SK-N-SH (cell line): Measurements from ENCODE around the gene BLCAP. TPM values are rescaled to one million over a fixed set of nuclear protein-coding genes. Genes with fewer than 3 reads are reported as not detected.

Experiments used
- CTCF ChIA-PET: fragments of 300-600, 350-600 bp; formaldehyde crosslinking; extraction: SDS; loops from one replicate; lab custom pipeline; 2021; lab: Yijun Ruan, JAX
- POLR2A ChIA-PET: fragments of 350-600 bp; sonication (Branson Sonifier 250); formaldehyde crosslinking; extraction: SDS; loops from one replicate; lab custom pipeline; 2020; ENCODE audit warnings: antibody characterized with exemption, inconsistent platforms; lab: Yijun Ruan, JAX
- DNase-seq: peaks from one replicate; pipeline ENCODE4 v3.0.0; 2012
- H2AFZ ChIP-seq: fragments of 200-600 bp; sonication (generic); 2 replicates; pipeline ENCODE4 v1.8.1; 2016; ENCODE audit warnings: antibody characterized with exemption, mild to moderate bottlenecking, low read depth
- H3F3A ChIP-seq: fragments of 200-600 bp; sonication (generic); replicated peaks from 2 replicates; pipeline ENCODE3; 2016; ENCODE audit warnings: antibody characterized with exemption, mild to moderate bottlenecking; ENCODE audit not compliant: insufficient read depth
- H3K27ac ChIP-seq, 2 experiments: fragments of 200-500 bp in 1 of 2; fragments of 200-600 bp in 1 of 2; sonication (Bioruptor generic) in 1 of 2; sonication (generic), shearing (Covaris generic) in 1 of 2; 2 replicates each; pipeline versions ENCODE4 v1.5.1 to v1.6.1; 2014 to 2016; ENCODE audit warnings: low read depth in 2 of 2, inconsistent platforms in 1 of 2, low read length in 1 of 2, mild to moderate bottlenecking in 1 of 2, mixed read lengths in 1 of 2
- H3K27me3 ChIP-seq: fragments of 200-600 bp; sonication (generic), shearing (Covaris generic); 2 replicates; pipeline ENCODE4 v1.6.1; 2016; ENCODE audit warnings: mixed run types; ENCODE audit not compliant: insufficient read depth
- H3K36me3 ChIP-seq, 2 experiments: fragments of 200-500 bp in 1 of 2; fragments of 200-600 bp in 1 of 2; sonication (Bioruptor generic) in 1 of 2; sonication (generic) in 1 of 2; replicated peaks in 1 of 2; 2 replicates each; pipeline versions ENCODE3 to v1.5.1; 2014 to 2016; ENCODE audit warnings: low read length in 1 of 2, mild to moderate bottlenecking in 1 of 2; ENCODE audit not compliant: insufficient read depth in 2 of 2, control insufficient read depth in 1 of 2
- H3K4me1 ChIP-seq, 2 experiments: fragments of 200-500 bp in 1 of 2; fragments of 200-600 bp in 1 of 2; sonication (Bioruptor generic) in 1 of 2; sonication (generic), shearing (Covaris generic) in 1 of 2; 2 replicates each; pipeline versions ENCODE4 v1.5.1 to v1.6.1; 2014 to 2016; ENCODE audit warnings: low read depth in 1 of 2, low read length in 1 of 2, mixed run types in 1 of 2; ENCODE audit not compliant: insufficient read depth in 2 of 2, control insufficient read depth in 1 of 2
- H3K4me2 ChIP-seq: fragments of 200-600 bp; sonication (generic), shearing (Covaris generic); 2 replicates; pipeline ENCODE4 v1.6.1; 2017; ENCODE audit warnings: mixed run types
- H3K4me3 ChIP-seq, 2 experiments: fragments of 200-500 bp in 1 of 2; fragments of 200-600 bp in 1 of 2; sonication (Bioruptor generic) in 1 of 2; sonication (generic), shearing (Covaris generic) in 1 of 2; 2 replicates each; pipeline versions ENCODE4 v1.5.1 to v1.8.1; 2014 to 2016; ENCODE audit warnings: low read depth in 2 of 2, inconsistent platforms in 1 of 2, low read length in 1 of 2, mild to moderate bottlenecking in 1 of 2, mixed read lengths in 1 of 2, moderate library complexity in 1 of 2
- H3K79me2 ChIP-seq: fragments of 200-600 bp; sonication (generic); 2 replicates; pipeline ENCODE4 v1.8.1; 2017; ENCODE audit warnings: mild to moderate bottlenecking; ENCODE audit not compliant: insufficient read depth
- H3K9ac ChIP-seq: fragments of 200-600 bp; sonication (generic); 2 replicates; pipeline ENCODE4 v1.6.1; 2017; ENCODE audit warnings: mixed run types
- H3K9me2 ChIP-seq: fragments of 200-600 bp; sonication (generic); 2 replicates; pipeline ENCODE4 v1.6.1; 2017; ENCODE audit warnings: mixed run types
- H3K9me3 ChIP-seq: fragments of 200-600 bp; sonication (generic); 2 replicates; pipeline ENCODE4 v1.6.1; 2017; ENCODE audit warnings: mixed run types, mild to moderate bottlenecking, moderate library complexity
- H4K20me1 ChIP-seq: fragments of 200-600 bp; sonication (generic); 2 replicates; pipeline ENCODE4 v1.6.1; 2017; ENCODE audit warnings: mild to moderate bottlenecking, mixed run types; ENCODE audit not compliant: insufficient read depth
- CHD2 ChIP-seq: fragments of 150-350 bp; IDR thresholded peaks from 2 replicates; pipeline ENCODE4 v1.6.1; 2018; ENCODE audit warnings: low read length; ENCODE audit not compliant: partially characterized antibody
- FOXM1 ChIP-seq: IDR thresholded peaks from 2 replicates; pipeline ENCODE4 v1.4.0; 2012; ENCODE audit warnings: low read depth, mild to moderate bottlenecking
- GATA2 ChIP-seq: sonication (generic); formaldehyde crosslinking; IDR thresholded peaks from 2 replicates; pipeline ENCODE4 v1.5.0; 2020; ENCODE audit warnings: mild to moderate bottlenecking, missing genetic modification reagents
- IRF3 ChIP-seq: fragments of 150-350 bp; IDR thresholded peaks from 2 replicates; pipeline ENCODE4 v1.6.1; 2016; ENCODE audit warnings: mild to moderate bottlenecking, low read depth, low read length
- JUND ChIP-seq: IDR thresholded peaks from 2 replicates; pipeline ENCODE4 v1.4.0; 2012
- MEF2A ChIP-seq: IDR thresholded peaks from 2 replicates; pipeline ENCODE4 v1.4.0; 2012; ENCODE audit warnings: low read depth, borderline replicate concordance
- NRF1 ChIP-seq: IDR thresholded peaks from 2 replicates; pipeline ENCODE4 v1.6.1; 2012; ENCODE audit warnings: low read depth, mild to moderate bottlenecking, low read length
- POLR2AphosphoS5 ChIP-seq: IDR thresholded peaks from 2 replicates; pipeline ENCODE4 v1.6.1; 2012; ENCODE audit warnings: low read depth, low read length
- RAD21 ChIP-seq: IDR thresholded peaks from 2 replicates; pipeline ENCODE4 v1.6.1; 2012; ENCODE audit warnings: mild to moderate bottlenecking, low read length
- SIN3A ChIP-seq: IDR thresholded peaks from 2 replicates; pipeline ENCODE4 v1.6.1; 2012; ENCODE audit warnings: low read depth, mild to moderate bottlenecking, low read length, moderate library complexity, borderline replicate concordance
- TAF1 ChIP-seq: IDR thresholded peaks from 2 replicates; pipeline ENCODE4 v1.6.1; 2012; ENCODE audit warnings: low read depth, mild to moderate bottlenecking, low read length, moderate library complexity, borderline replicate concordance
- TEAD4 ChIP-seq: IDR thresholded peaks from 2 replicates; pipeline ENCODE4 v1.4.0; 2012; ENCODE audit warnings: mild to moderate bottlenecking, borderline replicate concordance; ENCODE audit not compliant: insufficient read depth
- USF2 ChIP-seq: fragments of 150-350 bp; IDR thresholded peaks from 2 replicates; pipeline ENCODE4 v1.6.1; 2017; ENCODE audit warnings: antibody characterized with exemption, low read length, low read depth, borderline replicate concordance
- YY1 ChIP-seq: IDR thresholded peaks from 2 replicates; pipeline ENCODE4 v1.4.0; 2012; ENCODE audit warnings: low read depth, mild to moderate bottlenecking
- WGBS: methylation state at CpG from one replicate; pipeline ENCODE4 v1.1.6; 2017; ENCODE audit warnings: low lambda C conversion rate; 5-methylcytosine and 5-hydroxymethylcytosine counted together
- polyA plus RNA-seq, 3 experiments: library from polyadenylated mRNA; depleted of rRNA; stranded (reverse); fragments of >200 nt; gene quantifications; 2 replicates each; pipeline ENCODE4 v1.2.3, GENCODE V29; 2012
- TF ChIP-seq, protein P1 (sequence below): IDR thresholded peaks from 2 replicates; pipeline ENCODE4 v1.4.0; 2012; ENCODE audit warnings: low read depth, borderline replicate concordance
- TF ChIP-seq, protein P2 (sequence below): IDR thresholded peaks from 2 replicates; pipeline ENCODE4 v1.4.0; 2012; ENCODE audit warnings: low read depth

BLCAP gene
- polyA plus RNA-seq, 1 of the 3 experiments (the other 2 are of a cell fraction): 55.8 TPM

- Histone ChIP-seq H3K4me2 (no peak overlapping the region), H3K79me2 (peaks cover 75% of the 10 kb centered on the region), H3F3A (no peaks in the 10 kb centered on the region), H3K27me3 (no peaks in the 10 kb centered on the region), H3K4me3 (no peak overlapping the region), H3K27ac (peak overlapping the region in 1 of 2 experiments; percentile 6; a peak in 1 of 4 replicates), H3K36me3 (peaks cover 9 to 29% of the 10 kb centered on the region in 2 experiments), H3K4me1 (peaks cover 10 to 44% of the 10 kb centered on the region in 2 experiments; a peak in 2 of 4 replicates), H2AFZ (no peak overlapping the region), H3K9ac (no peak overlapping the region), H3K9me2 (no peaks in the 10 kb centered on the region), H4K20me1 (peaks cover 86% of the 10 kb centered on the region), H3K9me3 (no peaks in the 10 kb centered on the region)
- no peak for DNase-seq
- 95% methylated on average over 24 of the region's 24 CpGs for WGBS
- ChIA-PET CTCF (interaction anchor here (0.8 to 2.5 kb wide), 3 partner anchors 127 to 325 kb away, joined by 3 to 13 read pairs (median 3); no protein-coding TSS in a partner anchor), POLR2A (interaction anchor here (0.7 kb wide), 1 partner anchor 254 kb away, joined by 3 read pairs; no protein-coding TSS in a partner anchor)
- TF ChIP-seq, protein P1, sequence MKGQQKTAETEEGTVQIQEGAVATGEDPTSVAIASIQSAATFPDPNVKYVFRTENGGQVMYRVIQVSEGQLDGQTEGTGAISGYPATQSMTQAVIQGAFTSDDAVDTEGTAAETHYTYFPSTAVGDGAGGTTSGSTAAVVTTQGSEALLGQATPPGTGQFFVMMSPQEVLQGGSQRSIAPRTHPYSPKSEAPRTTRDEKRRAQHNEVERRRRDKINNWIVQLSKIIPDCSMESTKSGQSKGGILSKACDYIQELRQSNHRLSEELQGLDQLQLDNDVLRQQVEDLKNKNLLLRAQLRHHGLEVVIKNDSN: no peak
- no peak for TF ChIP-seq FOXM1
- no peak for TF ChIP-seq SIN3A
- TF ChIP-seq USF2: no peak
- no peak for TF ChIP-seq JUND
- TF ChIP-seq, protein P2, sequence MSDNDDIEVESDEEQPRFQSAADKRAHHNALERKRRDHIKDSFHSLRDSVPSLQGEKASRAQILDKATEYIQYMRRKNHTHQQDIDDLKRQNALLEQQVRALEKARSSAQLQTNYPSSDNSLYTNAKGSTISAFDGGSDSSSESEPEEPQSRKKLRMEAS: no peak
- no peak for TF ChIP-seq YY1
- TF ChIP-seq MEF2A: no peak
- no peak for TF ChIP-seq POLR2AphosphoS5
- TF ChIP-seq TAF1: no peak
- no peak for TF ChIP-seq IRF3
- TF ChIP-seq TEAD4: no peak
- no peak for TF ChIP-seq CHD2
- no peak for TF ChIP-seq NRF1
- TF ChIP-seq GATA2 (CRISPR knock-in tag): no peak
- no peak for TF ChIP-seq RAD21
Measured at GRCh38 chr20:37520419-37520955, 7.2 kb downstream of the BLCAP start.
